OCI-M2 (cell line): ENCODE data around the gene CDKAL1.
A peak's percentile ranks its signal among the peaks of the same experiment; 100 is the strongest.
"Not testable (repeated sequence)": the region's sequence is repeated elsewhere in the genome, so short reads cannot be mapped to it uniquely, and the experiment has no call there.

Source experiments
- DNase-seq: peaks from one replicate; lab custom pipeline; 2025; ENCODE audit not compliant: unreplicated experiment; lab: John Stamatoyannopoulos, UW

The CDKAL1 gene

GRCh38 chr6:20589266-20589665 lies 55.0 kb downstream of the CDKAL1 start:
- no peak for DNase-seq

GRCh38 chr6:20590476-20590875 lies 56.2 kb downstream of the CDKAL1 start:
- DNase-seq, result not testable (repeated sequence)

GRCh38 chr6:20594299-20594853 lies 60.1 kb downstream of the CDKAL1 start:
- not testable (repeated sequence) for DNase-seq

- no peak for DNase-seq
Measured at GRCh38 chr6:20599302-20600051, 65.2 kb downstream of the CDKAL1 start.

- no peak for DNase-seq
Measured at GRCh38 chr6:20600831-20601230, 66.6 kb downstream of the CDKAL1 start.

- peak; percentile 33 for DNase-seq
Measured at GRCh38 chr6:20604159-20604558, 69.9 kb downstream of the CDKAL1 start.

GRCh38 chr6:20605061-20605460 lies 70.8 kb downstream of the CDKAL1 start:
- DNase-seq, result no peak

GRCh38 chr6:20605581-20605980 lies 71.3 kb downstream of the CDKAL1 start:
- DNase-seq, result no peak

- no peak for DNase-seq
Measured at GRCh38 chr6:20606831-20607230, 72.6 kb downstream of the CDKAL1 start.

- DNase-seq, result no peak
Measured at GRCh38 chr6:20608356-20608755, 74.1 kb downstream of the CDKAL1 start.

GRCh38 chr6:20608905-20609304 lies 74.6 kb downstream of the CDKAL1 start:
- no peak for DNase-seq

GRCh38 chr6:20609924-20610323 lies 75.7 kb downstream of the CDKAL1 start:
- not testable (repeated sequence) for DNase-seq

- no peak for DNase-seq
Measured at GRCh38 chr6:20610636-20611370, 76.5 kb downstream of the CDKAL1 start.

GRCh38 chr6:20617537-20617936 lies 83.3 kb downstream of the CDKAL1 start:
- DNase-seq, result not testable (repeated sequence)

GRCh38 chr6:20620043-20620442 lies 85.8 kb downstream of the CDKAL1 start:
- DNase-seq, result no peak

GRCh38 chr6:20623761-20624160 lies 89.5 kb downstream of the CDKAL1 start:
- no peak for DNase-seq

- no peak for DNase-seq
Measured at GRCh38 chr6:20626165-20626564, 91.9 kb downstream of the CDKAL1 start.

GRCh38 chr6:20629509-20629908 lies 95.3 kb downstream of the CDKAL1 start:
- no peak for DNase-seq

GRCh38 chr6:20630136-20630535 lies 95.9 kb downstream of the CDKAL1 start:
- no peak for DNase-seq

GRCh38 chr6:20630617-20631548 lies 96.6 kb downstream of the CDKAL1 start:
- DNase-seq, result no peak

- DNase-seq, result no peak
Measured at GRCh38 chr6:20631549-20631924, 97.3 kb downstream of the CDKAL1 start.
